HEK293 (cell line): Measurements from ENCODE around the gene ZSCAN9.

Experiments used
- ELK4 ChIP-seq: IDR thresholded peaks from 2 replicates; pipeline ENCODE4 v1.6.1; 2011; ENCODE audit warnings: mild to moderate bottlenecking, low read depth, low read length, borderline replicate concordance
- GLI2 ChIP-seq: fragments of 450-650 bp; formaldehyde crosslinking; IDR thresholded peaks from 2 replicates; pipeline ENCODE4; 2017; ENCODE audit warnings: missing biosample characterization, missing genetic modification characterization, low read depth, borderline replicate concordance
- HOXC10 ChIP-seq: sonication (generic); formaldehyde crosslinking; IDR thresholded peaks from 2 replicates; pipeline ENCODE4 v1.8.1; 2023; ENCODE audit warnings: mild to moderate bottlenecking, missing genetic modification reagents
- IKZF3 ChIP-seq: fragments of 450-650 bp; IDR thresholded peaks from 2 replicates; pipeline ENCODE4 v1.5.0; 2018; ENCODE audit warnings: missing biosample characterization, mild to moderate bottlenecking, missing genetic modification characterization, moderate library complexity
- PBX3 ChIP-seq: sonication (generic); formaldehyde crosslinking; IDR thresholded peaks from 2 replicates; pipeline ENCODE4 v1.8.1; 2022; ENCODE audit warnings: mild to moderate bottlenecking, moderate library complexity, missing genetic modification reagents
- PRDM6 ChIP-seq: fragments of 450-650 bp; formaldehyde crosslinking; IDR thresholded peaks from 2 replicates; pipeline ENCODE4 v1.5.1; 2017; ENCODE audit warnings: missing biosample characterization, missing genetic modification characterization
- RBAK ChIP-seq: fragments of 450-650 bp; formaldehyde crosslinking; IDR thresholded peaks from 2 replicates; pipeline ENCODE4 v1.5.1; 2016; ENCODE audit warnings: missing biosample characterization, missing genetic modification characterization
- REPIN1 ChIP-seq: fragments of 450-650 bp; formaldehyde crosslinking; IDR thresholded peaks from 2 replicates; pipeline ENCODE4 v1.5.1; 2017; ENCODE audit warnings: missing biosample characterization, missing genetic modification characterization, low read depth
- TRIM28 ChIP-seq: IDR thresholded peaks from 2 replicates; pipeline ENCODE4 v1.6.1; 2011; ENCODE audit warnings: low read length, control low read depth, borderline replicate concordance
- ZBTB26 ChIP-seq: fragments of 450-650 bp; formaldehyde crosslinking; optimal IDR thresholded peaks from 2 replicates; pipeline ENCODE3; 2016; ENCODE audit warnings: missing biosample characterization, mild to moderate bottlenecking, missing genetic modification characterization
- ZBTB6 ChIP-seq: fragments of 450-650 bp; formaldehyde crosslinking; IDR thresholded peaks from 2 replicates; pipeline ENCODE4 v1.5.1; 2017; ENCODE audit warnings: missing biosample characterization, missing genetic modification characterization
- ZNF140 ChIP-seq: fragments of 450-650 bp; formaldehyde crosslinking; IDR thresholded peaks from 2 replicates; pipeline ENCODE4 v1.5.1; 2016; ENCODE audit warnings: missing biosample characterization, missing genetic modification characterization
- ZNF175 ChIP-seq: fragments of 450-650 bp; formaldehyde crosslinking; IDR thresholded peaks from 2 replicates; pipeline ENCODE4 v1.5.1; 2016; ENCODE audit warnings: missing biosample characterization, missing genetic modification characterization
- ZNF18 ChIP-seq: fragments of 450-650 bp; formaldehyde crosslinking; IDR thresholded peaks from 2 replicates; pipeline ENCODE4 v1.5.1; 2016; ENCODE audit warnings: missing biosample characterization, missing genetic modification characterization
- ZNF184 ChIP-seq: fragments of 450-650 bp; IDR thresholded peaks from 2 replicates; pipeline ENCODE4 v1.5.1; 2018; ENCODE audit warnings: missing biosample characterization, mild to moderate bottlenecking, missing genetic modification characterization
- ZNF202 ChIP-seq: fragments of 450-650 bp; formaldehyde crosslinking; IDR thresholded peaks from 2 replicates; pipeline ENCODE4 v1.5.1; 2016; ENCODE audit warnings: missing biosample characterization, missing genetic modification characterization, borderline replicate concordance
- ZNF223 ChIP-seq: fragments of 450-650 bp; formaldehyde crosslinking; IDR thresholded peaks from 2 replicates; pipeline ENCODE4 v1.5.1; 2016; ENCODE audit warnings: missing biosample characterization, missing genetic modification characterization
- ZNF23 ChIP-seq: fragments of 450-650 bp; formaldehyde crosslinking; IDR thresholded peaks from 2 replicates; pipeline ENCODE4 v1.5.1; 2016; ENCODE audit warnings: missing biosample characterization, missing genetic modification characterization, borderline replicate concordance
- ZNF280C ChIP-seq: fragments of 450-650 bp; formaldehyde crosslinking; IDR thresholded peaks from 2 replicates; pipeline ENCODE4 v1.5.1; 2016; ENCODE audit warnings: missing biosample characterization, missing genetic modification characterization
- ZNF501 ChIP-seq: fragments of 450-650 bp; formaldehyde crosslinking; IDR thresholded peaks from 2 replicates; pipeline ENCODE4 v1.5.1; 2016; ENCODE audit warnings: missing biosample characterization, missing genetic modification characterization
- ZNF510 ChIP-seq: fragments of 450-650 bp; formaldehyde crosslinking; IDR thresholded peaks from 2 replicates; pipeline ENCODE4 v1.5.1; 2018; ENCODE audit warnings: mild to moderate bottlenecking, missing genetic modification characterization, missing biosample characterization; ENCODE audit not compliant: insufficient replicate concordance
- ZNF555 ChIP-seq: fragments of 450-650 bp; formaldehyde crosslinking; conservative IDR thresholded peaks from 2 replicates; pipeline ENCODE4 v1.5.1; 2017; ENCODE audit warnings: missing biosample characterization, mild to moderate bottlenecking, missing genetic modification characterization, inconsistent platforms
- ZNF560 ChIP-seq: fragments of 450-650 bp; formaldehyde crosslinking; IDR thresholded peaks from 2 replicates; pipeline ENCODE4 v1.5.1; 2017; ENCODE audit warnings: missing biosample characterization, missing genetic modification characterization, borderline replicate concordance
- ZNF610 ChIP-seq: fragments of 450-650 bp; formaldehyde crosslinking; IDR thresholded peaks from 2 replicates; pipeline ENCODE4 v1.5.1; 2016; ENCODE audit warnings: missing biosample characterization, missing genetic modification characterization, borderline replicate concordance
- ZNF629 ChIP-seq: fragments of 450-650 bp; formaldehyde crosslinking; IDR thresholded peaks from 2 replicates; pipeline ENCODE4 v1.5.1; 2017; ENCODE audit warnings: missing biosample characterization, missing genetic modification characterization
- ZNF660 ChIP-seq: fragments of 450-650 bp; IDR thresholded peaks from 2 replicates; pipeline ENCODE4 v1.5.1; 2018; ENCODE audit warnings: missing biosample characterization, mild to moderate bottlenecking, missing genetic modification characterization
- ZNF76 ChIP-seq: fragments of 450-650 bp; formaldehyde crosslinking; IDR thresholded peaks from 2 replicates; pipeline ENCODE4; 2016; ENCODE audit warnings: low read depth, missing biosample characterization, missing genetic modification characterization, borderline replicate concordance
- ZNF768 ChIP-seq: fragments of 450-650 bp; formaldehyde crosslinking; IDR thresholded peaks from 2 replicates; pipeline ENCODE4 v1.5.1; 2018; ENCODE audit warnings: missing biosample characterization, mild to moderate bottlenecking, missing genetic modification characterization

The ZSCAN9 gene

GRCh38 chr6:28252009-28252975 lies 27.2 kb downstream of the ZSCAN9 start, which contains the start of gene ZKSCAN4 (continued):
- 0 out of 2 replicates have a peak, but pooled peaks have one; percentile 22 for TF ChIP-seq ZBTB6
- TF ChIP-seq ZNF202: no peak
- no peak for TF ChIP-seq ZNF184 (tag by site-specific recombination)
- TF ChIP-seq ZNF140 (tag by site-specific recombination): no peak
- TF ChIP-seq ZNF610 (tag by site-specific recombination): no peak
- no peak for TF ChIP-seq ZNF555 (tag by site-specific recombination)
- TF ChIP-seq ELK4: no peak
- 0 out of 2 replicates have a peak, but pooled peaks have one; percentile 54 for TF ChIP-seq PBX3 (CRISPR knock-in tag)
- TF ChIP-seq ZNF76 (tag by site-specific recombination): peak; percentile 73; the same call in 1 of the 2 replicates
- no peak for TF ChIP-seq ZNF18 (tag by site-specific recombination)
- peak; percentile 67; the same call in 1 of the 2 replicates for TF ChIP-seq ZNF629 (tag by site-specific recombination)
- no peak for TF ChIP-seq ZNF175 (tag by site-specific recombination)
- no peak for TF ChIP-seq HOXC10 (CRISPR knock-in tag)
- no peak for TF ChIP-seq ZNF280C (tag by site-specific recombination)
- TF ChIP-seq ZNF560 (tag by site-specific recombination): no peak
- TF ChIP-seq ZNF23 (tag by site-specific recombination): no peak
- no peak for TF ChIP-seq ZBTB26 (tag by site-specific recombination)
- TF ChIP-seq ZNF501 (tag by site-specific recombination): peak; percentile 82; the same call in 1 of the 2 replicates
- peak; percentile 61; the same call in 1 of the 2 replicates for TF ChIP-seq IKZF3 (tag by site-specific recombination)
- TF ChIP-seq TRIM28: no peak
- TF ChIP-seq ZNF660: peak; percentile 89
- TF ChIP-seq PRDM6 (tag by site-specific recombination): 0 out of 2 replicates have a peak, but pooled peaks have one; percentile 5
- TF ChIP-seq ZNF768: no peak
- no peak for TF ChIP-seq GLI2
- no peak for TF ChIP-seq REPIN1
- TF ChIP-seq ZNF510 (tag by site-specific recombination): no peak
- TF ChIP-seq ZNF223 (tag by site-specific recombination): no peak
- TF ChIP-seq RBAK (tag by site-specific recombination): no peak
